Measurements from ENCODE around the gene PSMA7. TPM values are rescaled to one million over a fixed set of nuclear protein-coding genes. Genes with fewer than 3 reads are reported as not detected.

Gene PSMA7
- total RNA-seq, 4 donors from 2014 or later: 181 to 264 (median 228) TPM

DNA sequence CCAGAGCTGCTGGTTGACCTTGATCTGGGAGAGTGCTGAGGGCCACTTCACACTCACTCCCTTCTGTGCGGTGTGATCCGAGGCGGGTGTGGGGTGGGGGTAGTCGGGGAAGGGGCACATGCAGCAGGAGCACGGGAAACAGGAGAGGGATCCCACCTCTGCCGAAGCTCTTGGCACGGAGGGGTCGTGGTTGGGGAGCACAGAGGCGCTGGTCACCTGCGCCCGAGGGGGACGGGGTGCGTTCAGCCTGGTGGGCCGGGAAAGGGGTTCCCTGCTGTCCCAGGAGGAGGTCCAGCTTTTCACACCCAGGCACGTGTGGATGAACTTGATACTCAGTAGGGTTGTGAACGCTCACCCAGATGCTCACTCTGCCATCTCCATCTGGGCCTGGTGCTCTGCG lies 17.7 kb upstream of the PSMA7 start:
- Histone ChIP-seq H3K27me3 (no peaks in the 10 kb centered on the region), H3K9me3 (no peaks in the 10 kb centered on the region), H3K4me3 (no peak overlapping the region), H3K36me3 (peaks cover 0 to 63% (median 0%) of the 10 kb centered on the region in 3 donors), H3K27ac (no peak overlapping the region), H3K4me1 (peaks cover 0 to 5% (median 1%) of the 10 kb centered on the region in 4 donors)
- DNase-seq: no peak
- TF ChIP-seq, protein P1, sequence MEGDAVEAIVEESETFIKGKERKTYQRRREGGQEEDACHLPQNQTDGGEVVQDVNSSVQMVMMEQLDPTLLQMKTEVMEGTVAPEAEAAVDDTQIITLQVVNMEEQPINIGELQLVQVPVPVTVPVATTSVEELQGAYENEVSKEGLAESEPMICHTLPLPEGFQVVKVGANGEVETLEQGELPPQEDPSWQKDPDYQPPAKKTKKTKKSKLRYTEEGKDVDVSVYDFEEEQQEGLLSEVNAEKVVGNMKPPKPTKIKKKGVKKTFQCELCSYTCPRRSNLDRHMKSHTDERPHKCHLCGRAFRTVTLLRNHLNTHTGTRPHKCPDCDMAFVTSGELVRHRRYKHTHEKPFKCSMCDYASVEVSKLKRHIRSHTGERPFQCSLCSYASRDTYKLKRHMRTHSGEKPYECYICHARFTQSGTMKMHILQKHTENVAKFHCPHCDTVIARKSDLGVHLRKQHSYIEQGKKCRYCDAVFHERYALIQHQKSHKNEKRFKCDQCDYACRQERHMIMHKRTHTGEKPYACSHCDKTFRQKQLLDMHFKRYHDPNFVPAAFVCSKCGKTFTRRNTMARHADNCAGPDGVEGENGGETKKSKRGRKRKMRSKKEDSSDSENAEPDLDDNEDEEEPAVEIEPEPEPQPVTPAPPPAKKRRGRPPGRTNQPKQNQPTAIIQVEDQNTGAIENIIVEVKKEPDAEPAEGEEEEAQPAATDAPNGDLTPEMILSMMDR (IDR thresholded peaks at IDR 0.05): no peak
- TF ChIP-seq POLR2A (IDR thresholded peaks at IDR 0.05): no peak

DNA sequence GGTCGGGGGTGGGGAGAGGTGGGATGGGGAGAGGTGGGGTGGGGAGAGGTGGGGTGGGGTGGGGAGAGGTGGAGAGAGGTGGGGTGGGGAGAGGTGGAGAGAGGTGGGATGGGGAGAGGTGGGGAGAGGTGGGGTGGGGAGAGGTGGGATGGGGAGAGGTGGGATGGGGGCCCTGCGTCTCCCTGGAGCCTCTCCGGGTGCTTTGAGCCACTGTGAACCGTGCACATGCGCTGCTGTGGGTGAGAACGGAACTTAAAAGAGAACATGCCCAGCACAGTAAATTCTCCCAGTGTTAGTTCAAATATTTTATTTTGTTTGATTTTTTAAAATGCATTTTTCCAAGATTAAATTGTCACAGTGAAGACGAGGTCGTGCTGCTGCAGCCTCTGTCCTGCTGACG lies 17.1 kb upstream of the PSMA7 start:
- H3K27me3 ChIP-seq: no peaks in the 10 kb centered on the region
- H3K4me3 ChIP-seq: no peak overlapping the region
- TF ChIP-seq, protein P1 (IDR thresholded peaks at IDR 0.05): no peak
- TF ChIP-seq POLR2A (IDR thresholded peaks at IDR 0.05): no peak
- peaks cover 0 to 5% (median 1%) of the 10 kb centered on the region in 4 donors for H3K4me1 ChIP-seq
- H3K36me3 ChIP-seq: peaks cover 0 to 57% (median 0%) of the 10 kb centered on the region in 3 donors
- H3K27ac ChIP-seq: no peak overlapping the region
- no peaks in the 10 kb centered on the region for H3K9me3 ChIP-seq
- no peak for DNase-seq

DNA sequence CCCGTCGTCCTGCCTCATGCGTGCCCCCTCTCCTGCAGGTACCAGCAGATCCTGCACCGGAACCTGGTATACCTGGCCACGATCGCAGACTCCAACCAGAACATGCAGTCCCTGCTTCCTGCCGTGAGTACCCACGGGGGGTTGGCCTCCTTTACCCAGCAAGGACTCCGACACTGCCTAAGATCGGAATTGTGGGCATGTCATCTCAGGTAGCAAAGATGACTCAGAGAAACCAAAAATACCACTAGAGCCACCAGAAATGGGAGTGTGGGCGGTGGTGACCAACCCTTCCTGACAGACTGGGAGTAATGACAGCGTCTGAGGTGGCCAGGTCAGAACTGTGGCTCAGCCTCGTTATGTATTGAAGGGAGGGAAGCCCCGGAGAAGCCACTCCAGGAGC lies 16.6 kb upstream of the PSMA7 start:
- H3K4me3 ChIP-seq: no peak overlapping the region
- peaks cover 0 to 5% (median 1%) of the 10 kb centered on the region in 4 donors for H3K4me1 ChIP-seq
- TF ChIP-seq POLR2A (IDR thresholded peaks at IDR 0.05): no peak
- TF ChIP-seq, protein P1 (IDR thresholded peaks at IDR 0.05): no peak
- H3K27ac ChIP-seq: no peak overlapping the region
- no peaks in the 10 kb centered on the region for H3K27me3 ChIP-seq
- H3K36me3 ChIP-seq: peaks cover 0 to 53% (median 0%) of the 10 kb centered on the region in 3 donors
- no peaks in the 10 kb centered on the region for H3K9me3 ChIP-seq
- no peak for DNase-seq

DNA sequence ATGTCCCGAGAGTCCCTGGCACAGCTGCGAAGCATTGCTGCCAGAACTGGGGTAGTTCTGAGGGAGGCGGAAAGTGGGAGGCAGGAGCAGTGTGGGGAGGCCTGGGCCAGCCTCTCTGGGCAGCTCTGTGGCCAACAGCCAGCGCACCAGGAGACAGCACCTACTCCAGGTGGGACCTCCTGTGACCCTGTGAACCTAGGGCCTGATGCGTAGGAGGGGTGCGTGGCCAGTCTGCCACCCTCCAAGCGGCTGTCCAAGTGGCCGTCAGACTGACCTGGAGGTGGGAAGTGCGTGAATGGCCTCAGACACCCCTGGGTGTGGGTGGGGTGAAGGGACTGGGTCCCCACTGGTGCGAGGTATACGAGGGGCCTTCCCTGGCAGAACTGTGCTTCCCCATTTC lies 15.9 kb upstream of the PSMA7 start:
- no peak for TF ChIP-seq POLR2A (IDR thresholded peaks at IDR 0.05)
- TF ChIP-seq, protein P1 (IDR thresholded peaks at IDR 0.05): no peak
- no peaks in the 10 kb centered on the region for H3K9me3 ChIP-seq
- DNase-seq: no peak
- H3K4me1 ChIP-seq: peaks cover 0 to 5% (median 1%) of the 10 kb centered on the region in 4 donors
- no peak overlapping the region for H3K27ac ChIP-seq
- no peaks in the 10 kb centered on the region for H3K27me3 ChIP-seq
- peaks cover 0 to 45% (median 0%) of the 10 kb centered on the region in 3 donors for H3K36me3 ChIP-seq
- H3K4me3 ChIP-seq: no peak overlapping the region

- H3K27ac ChIP-seq: no peak overlapping the region
- peaks cover 0 to 5% (median 1%) of the 10 kb centered on the region in 4 donors for H3K4me1 ChIP-seq
- DNase-seq: no peak
- H3K36me3 ChIP-seq: peaks cover 0 to 40% (median 0%) of the 10 kb centered on the region in 3 donors
- TF ChIP-seq, protein P1 (IDR thresholded peaks at IDR 0.05): no peak
- TF ChIP-seq POLR2A (IDR thresholded peaks at IDR 0.05): no peak
- H3K27me3 ChIP-seq: no peaks in the 10 kb centered on the region
- H3K9me3 ChIP-seq: no peaks in the 10 kb centered on the region
- H3K4me3 ChIP-seq: no peak overlapping the region
Observed at GRCh38 chr20:62158541-62158940, 15.3 kb upstream of the PSMA7 start.

- Histone ChIP-seq H3K4me3 (no peak overlapping the region), H3K27me3 (no peaks in the 10 kb centered on the region), H3K27ac (no peak overlapping the region), H3K36me3 (peaks cover 0 to 40% (median 0%) of the 10 kb centered on the region in 3 donors), H3K4me1 (peaks cover 0 to 5% (median 1%) of the 10 kb centered on the region in 4 donors), H3K9me3 (no peaks in the 10 kb centered on the region)
- TF ChIP-seq, protein P1 (IDR thresholded peaks at IDR 0.05): no peak
- no peak for TF ChIP-seq POLR2A (IDR thresholded peaks at IDR 0.05)
- no peak for DNase-seq
Observed at GRCh38 chr20:62158088-62158400, 14.8 kb upstream of the PSMA7 start.

All from Peyer's patch (tissue), 4 donors.